ENCODE measurements around the gene VASP.

The VASP gene

GRCh38 chr19:45503909-45504308 lies 3.4 kb upstream of the VASP start:
- CTCF ChIA-PET = interaction anchor here (2.8 to 3.5 kb wide), 2 partner anchors 18 to 26 kb away, joined by 14 to 26 read pairs; no protein-coding TSS in a partner anchor
- no peak for DNase-seq (ENCODE audit: extremely low spot score)
- POLR2A ChIA-PET = interaction anchor here (0.7 kb wide), 1 partner anchor 80 kb away, joined by 6 read pairs; no protein-coding TSS in a partner anchor
- no peak for TF ChIP-seq CTCF (IDR thresholded peaks at IDR 0.05; ENCODE audit: control extremely low read depth, extremely low read depth, low read depth, missing control alignments)

GRCh38 chr19:45505151-45505995 lies 1.9 kb upstream of the VASP start:
- ChIA-PET POLR2A (interaction anchor here (1.2 kb wide), 1 partner anchor 37 kb away, joined by 3 read pairs; no protein-coding TSS in a partner anchor), CTCF (interaction anchor here (0.6 to 3.5 kb wide), 6 partner anchors 9 to 134 kb away, joined by 4 to 26 read pairs (median 5); partner anchors contain the start of gene EML2)
- DNase-seq (ENCODE audit: extremely low spot score) = no peak
- no peak for TF ChIP-seq CTCF (IDR thresholded peaks at IDR 0.05; ENCODE audit: control extremely low read depth, extremely low read depth, low read depth, missing control alignments)

GRCh38 chr19:45505996-45506245 lies 1.4 kb upstream of the VASP start:
- DNase-seq (ENCODE audit: extremely low spot score) = no peak
- CTCF ChIA-PET = interaction anchor here (0.6 to 3.5 kb wide), 6 partner anchors 10 to 133 kb away, joined by 4 to 26 read pairs (median 5); partner anchors contain the start of gene EML2
- POLR2A ChIA-PET = interaction anchor here (1.2 kb wide), 1 partner anchor 37 kb away, joined by 3 read pairs; no protein-coding TSS in a partner anchor
- no peak for TF ChIP-seq CTCF (IDR thresholded peaks at IDR 0.05; ENCODE audit: control extremely low read depth, extremely low read depth, low read depth, missing control alignments)

- ChIA-PET POLR2A (interaction anchor here (1.2 kb wide), 1 partner anchor 38 kb away, joined by 3 read pairs; no protein-coding TSS in a partner anchor), CTCF (interaction anchor here (0.6 to 3.5 kb wide), 5 partner anchors 10 to 133 kb away, joined by 4 to 26 read pairs (median 4); partner anchors contain the start of gene EML2)
- peak; percentile 93 for DNase-seq (ENCODE audit: extremely low spot score)
- peak; percentile 81 for TF ChIP-seq CTCF (IDR thresholded peaks at IDR 0.05; ENCODE audit: control extremely low read depth, extremely low read depth, low read depth, missing control alignments)
These were observed 862 bp upstream of the VASP start for GRCh38 chr19:45506246-45506988.

- no peak for DNase-seq (ENCODE audit: extremely low spot score)
- POLR2A ChIA-PET = interaction anchor here (0.6 to 0.9 kb wide), 4 partner anchors 12 to 737 kb away, joined by 3 to 9 read pairs (median 4); no protein-coding TSS in a partner anchor
- no peak for TF ChIP-seq CTCF (IDR thresholded peaks at IDR 0.05; ENCODE audit: control extremely low read depth, extremely low read depth, low read depth, missing control alignments)
- CTCF ChIA-PET = interaction anchor here (1.0 to 1.8 kb wide), 4 partner anchors 13 to 29 kb away, joined by 3 to 7 read pairs (median 5); no protein-coding TSS in a partner anchor
These were observed 665 bp downstream of the VASP start for GRCh38 chr19:45507872-45508416.

GRCh38 chr19:45508417-45508860 lies 1.2 kb downstream of the VASP start:
- ChIA-PET CTCF (interaction anchor here (1.3 to 1.8 kb wide), 2 partner anchors 13 to 30 kb away, joined by 5 to 7 read pairs; no protein-coding TSS in a partner anchor), POLR2A (interaction anchor here (0.9 kb wide), 1 partner anchor 12 kb away, joined by 9 read pairs; no protein-coding TSS in a partner anchor)
- no peak for TF ChIP-seq CTCF (IDR thresholded peaks at IDR 0.05; ENCODE audit: control extremely low read depth, extremely low read depth, low read depth, missing control alignments)
- no peak for DNase-seq (ENCODE audit: extremely low spot score)

All from GM10248 (cell line).